Kasumi-1 (cell line): ENCODE data around the gene USP13.
"Not testable (repeated sequence)": the region's sequence is repeated elsewhere in the genome, so short reads cannot be mapped to it uniquely, and the experiment has no call there.

Experiments used
- DNase-seq, 2 experiments: peaks; one replicate each; lab custom pipeline; 2025; lab: John Stamatoyannopoulos, UW

The USP13 gene

DNA sequence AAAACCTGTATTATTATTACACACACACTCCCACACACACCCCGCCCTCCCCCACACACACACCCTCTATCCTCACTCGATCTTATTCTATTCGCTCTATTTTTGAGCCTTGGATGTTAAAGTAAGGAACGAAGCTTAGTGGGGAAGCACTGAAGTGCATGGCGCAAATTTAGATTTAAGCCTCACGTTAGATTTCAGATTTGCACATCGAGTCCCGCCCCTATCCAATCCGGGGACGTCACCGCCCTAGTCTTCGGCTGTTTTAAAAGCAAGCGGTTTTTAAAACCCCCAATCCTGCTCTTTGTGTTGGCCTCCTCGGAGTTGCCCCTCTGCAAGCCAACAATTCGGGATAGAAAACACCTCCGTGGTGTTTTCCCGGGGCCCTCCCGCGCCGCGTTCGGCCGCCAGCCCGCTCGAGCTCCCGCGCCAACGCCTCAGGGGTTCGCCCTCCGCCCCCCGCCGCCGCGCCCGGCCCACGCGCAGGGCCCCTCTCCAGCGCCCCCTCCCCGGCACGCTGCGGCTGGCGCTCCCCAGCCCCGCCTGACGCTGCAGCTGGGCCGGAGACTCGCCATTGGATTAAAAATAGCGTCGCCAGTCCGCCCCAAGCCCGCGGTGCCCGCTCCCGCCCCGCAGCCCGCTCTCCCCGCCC, at the start of gene USP13:
Gene USP13 (plus strand): TSS at position 594 of the 649 bp plus-strand sequence. CDS start 186 bp downstream, outside the sequence.
- peak; percentile 76 to 77 for DNase-seq

DNA sequence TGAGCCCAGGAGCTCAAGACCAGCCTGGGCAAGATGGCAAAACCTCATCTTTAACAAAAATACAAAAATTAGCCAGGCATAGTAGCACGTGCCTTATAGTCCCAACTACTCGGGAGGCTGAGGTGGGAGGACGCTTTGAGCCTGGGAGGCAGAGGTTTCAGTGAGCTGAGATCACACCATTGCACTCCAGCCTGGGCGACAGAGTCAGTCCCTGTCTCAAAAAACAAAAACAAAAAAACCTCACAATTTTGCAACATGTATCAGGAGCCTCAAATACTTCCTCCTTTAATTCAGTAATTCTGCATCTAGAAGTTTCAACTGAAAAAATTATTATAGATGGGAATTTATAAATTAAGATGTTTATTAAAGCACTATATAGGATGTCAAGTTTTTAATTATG, 49.5 kb upstream of the USP13 start:
- DNase-seq, result peak in 1 of 2 experiments; percentile 28

GRCh38 chr3:179603831-179604230, 49.0 kb upstream of the USP13 start:
- peak in 1 of 2 experiments; percentile 23 for DNase-seq

DNA sequence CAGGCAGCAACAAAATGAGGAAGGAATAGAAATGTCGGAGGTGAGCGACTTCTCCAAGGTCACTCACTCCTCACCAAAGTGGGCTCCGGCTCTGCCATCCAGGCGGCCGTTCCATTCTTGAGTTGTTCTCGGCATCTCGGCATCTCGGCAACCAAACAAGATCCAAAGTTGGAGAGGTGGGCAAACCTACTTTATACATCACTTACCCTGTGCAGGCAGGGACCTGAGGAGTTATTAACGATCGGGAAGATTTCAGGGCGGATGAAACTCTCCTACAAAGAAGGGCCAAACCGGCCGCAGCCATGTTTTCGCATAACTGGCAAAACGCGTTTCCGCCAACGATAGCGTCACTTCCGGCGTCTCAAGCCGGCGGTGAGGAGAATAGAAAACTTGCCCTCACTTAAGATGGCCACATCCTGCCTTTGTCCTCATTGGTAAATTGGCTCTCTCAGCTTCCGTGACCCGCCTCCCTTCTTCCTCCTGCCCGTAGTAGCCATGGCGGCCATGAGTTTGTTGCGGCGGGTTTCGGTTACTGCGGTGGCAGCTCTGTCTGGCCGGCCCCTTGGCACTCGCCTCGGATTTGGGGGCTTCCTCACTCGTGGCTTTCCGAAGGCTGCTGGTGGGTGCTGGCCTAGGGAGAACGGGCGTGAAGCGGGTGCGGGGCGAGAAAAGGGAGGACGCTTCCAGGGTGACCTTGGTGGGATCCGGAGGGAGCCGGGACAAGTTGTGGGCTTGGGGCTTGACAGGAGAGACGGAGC, 48.3 kb upstream of the USP13 start, which contains the start of the genes MRPL47 and NDUFB5:
Gene MRPL47 (minus strand): TSS at position 318 of the 758 bp plus-strand sequence. CDS start 14 bp downstream, at position 304.
Gene NDUFB5 (plus strand): TSS at position 474 of the 758 bp plus-strand sequence. CDS start 22 bp downstream, at position 496.
- peak; percentile 99 for DNase-seq

GRCh38 chr3:179606534-179607085, 46.2 kb upstream of the USP13 start:
- no peak for DNase-seq

DNA sequence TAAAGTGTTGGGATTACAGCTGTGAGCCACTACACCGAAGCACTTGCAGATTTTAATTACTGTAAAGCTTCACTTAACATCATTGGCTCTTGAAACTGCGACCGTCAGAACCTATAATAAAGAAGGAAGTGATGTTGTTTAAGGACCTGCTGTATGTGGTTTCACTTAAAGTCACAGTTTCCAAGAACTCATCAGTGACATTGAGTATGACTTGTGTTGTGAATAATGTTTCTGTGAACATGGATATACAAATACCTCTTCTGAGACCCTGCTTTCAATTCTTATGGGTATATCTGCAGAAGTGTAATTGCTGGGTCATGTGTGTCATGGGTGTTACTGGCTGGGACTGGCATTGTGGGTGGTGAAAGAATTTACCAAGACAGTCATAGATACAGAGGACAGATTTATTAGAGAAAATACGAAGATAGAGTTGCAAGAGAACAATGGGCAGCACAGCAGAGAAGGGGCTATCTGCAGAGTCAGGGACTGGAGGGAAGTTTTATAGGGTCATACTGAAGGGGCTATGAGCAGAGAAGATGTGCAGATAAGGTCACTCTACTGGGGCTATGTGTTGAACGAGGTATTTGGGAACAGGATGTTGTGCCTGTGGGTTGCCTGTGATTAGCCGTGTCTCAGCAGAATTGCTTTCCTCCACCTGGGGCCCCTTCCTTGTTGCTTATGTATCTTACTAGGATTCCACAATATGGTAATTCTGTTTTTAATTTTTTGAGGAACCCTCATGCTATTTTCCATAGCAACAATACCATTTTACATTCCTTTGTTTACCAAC, 43.7 kb upstream of the USP13 start:
- peak; percentile 38 to 43 for DNase-seq

GRCh38 chr3:179610066-179610465, 42.8 kb upstream of the USP13 start:
- DNase-seq, result no peak

GRCh38 chr3:179613807-179614206, 39.0 kb upstream of the USP13 start:
- DNase-seq, result no peak

DNA sequence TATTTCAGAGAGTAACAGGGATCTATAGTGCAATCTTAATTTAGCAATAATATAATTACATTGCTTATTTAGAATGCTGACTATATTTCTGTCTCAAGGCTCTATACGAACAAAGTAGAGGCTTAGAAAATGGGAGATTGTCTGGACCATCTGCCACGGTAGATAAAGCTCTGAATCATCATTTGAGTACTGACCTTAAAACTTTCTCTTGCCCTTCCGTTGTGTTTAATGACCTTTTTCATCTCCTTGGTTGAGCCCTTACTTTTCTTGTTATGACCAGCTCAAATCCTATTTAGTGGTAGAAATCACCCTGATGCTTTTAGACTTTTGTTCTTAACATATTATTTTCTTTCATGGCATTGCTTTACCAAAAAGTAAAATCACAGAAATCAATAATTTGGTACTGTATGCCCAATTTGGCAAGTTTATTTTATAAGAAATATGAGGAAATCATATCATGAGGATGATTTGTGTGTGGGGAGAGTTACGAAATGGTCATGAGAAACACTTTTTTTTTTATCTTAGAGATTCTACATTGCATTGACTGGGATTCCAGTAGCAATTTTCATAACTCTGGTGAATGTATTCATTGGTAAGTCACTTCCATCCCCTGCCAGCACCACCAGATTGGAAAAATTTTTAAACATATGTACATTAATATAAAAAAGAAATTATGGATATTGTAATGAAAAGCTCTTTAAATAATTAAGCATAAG, 37.2 kb upstream of the USP13 start:
- DNase-seq, result no peak

GRCh38 chr3:179622023-179622422, 30.8 kb upstream of the USP13 start:
- no peak for DNase-seq

DNA sequence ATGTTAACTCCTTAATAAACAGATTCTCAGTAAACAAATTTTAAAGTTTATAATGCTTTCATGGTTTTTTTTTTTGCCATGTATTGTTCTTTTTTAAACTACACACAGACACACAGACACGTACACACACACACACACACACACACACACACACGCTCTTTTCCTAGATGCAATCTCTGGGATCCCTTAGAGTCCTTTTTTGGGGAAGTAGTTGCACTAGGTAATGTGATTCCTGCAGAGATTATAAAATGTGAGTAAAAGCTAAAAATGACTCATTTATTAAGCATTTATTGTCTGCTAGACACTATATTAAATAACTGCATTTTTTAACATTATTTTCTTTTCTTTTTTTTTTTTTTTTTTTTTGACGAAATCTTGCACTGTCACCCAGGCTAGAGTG, 28.4 kb upstream of the USP13 start:
- no peak for DNase-seq

- no peak for DNase-seq
Observed at GRCh38 chr3:179630753-179631451, 21.9 kb upstream of the USP13 start.

DNA sequence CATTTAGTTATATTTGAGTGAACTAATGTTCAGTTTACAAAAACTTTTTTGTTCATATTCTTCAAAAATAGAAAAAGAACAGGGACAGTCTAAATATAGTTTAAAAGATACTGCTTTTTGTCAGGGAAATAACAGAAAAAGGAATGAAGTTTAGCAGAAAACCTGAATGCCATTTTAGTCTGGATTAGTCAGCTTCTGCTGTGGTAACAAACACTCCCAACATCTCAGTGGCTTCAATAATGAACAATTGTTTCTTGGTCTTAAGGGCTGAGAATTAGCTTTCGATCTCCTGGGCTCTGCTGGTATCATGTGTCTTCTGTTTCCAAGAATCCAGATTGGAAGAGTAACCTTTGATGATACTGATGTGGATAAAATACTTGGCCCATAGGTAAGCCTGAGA, 12.4 kb upstream of the USP13 start:
- no peak for DNase-seq

- DNase-seq, result no peak
Observed at GRCh38 chr3:179642871-179643270, 10.0 kb upstream of the USP13 start.

DNA sequence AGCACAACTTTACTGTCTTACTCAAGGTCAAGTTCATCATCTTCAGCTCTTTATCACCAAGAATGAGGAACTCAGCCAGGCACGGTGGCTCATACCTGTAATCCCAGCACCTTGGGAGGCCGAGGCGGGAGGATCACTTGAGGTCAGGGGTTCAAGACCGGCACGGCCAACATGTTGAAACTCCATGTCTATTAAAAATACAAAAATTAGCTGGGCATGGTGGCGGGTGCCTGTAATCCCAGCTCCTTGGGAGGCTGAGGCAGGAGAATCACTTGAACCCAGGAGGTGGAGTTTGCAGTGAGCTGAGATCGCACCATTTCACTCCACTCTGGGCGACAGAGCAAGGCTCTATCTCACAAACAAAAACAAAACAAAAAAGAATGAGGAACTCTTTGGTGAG, 9.0 kb upstream of the USP13 start:
- DNase-seq, result not testable (repeated sequence)

DNA sequence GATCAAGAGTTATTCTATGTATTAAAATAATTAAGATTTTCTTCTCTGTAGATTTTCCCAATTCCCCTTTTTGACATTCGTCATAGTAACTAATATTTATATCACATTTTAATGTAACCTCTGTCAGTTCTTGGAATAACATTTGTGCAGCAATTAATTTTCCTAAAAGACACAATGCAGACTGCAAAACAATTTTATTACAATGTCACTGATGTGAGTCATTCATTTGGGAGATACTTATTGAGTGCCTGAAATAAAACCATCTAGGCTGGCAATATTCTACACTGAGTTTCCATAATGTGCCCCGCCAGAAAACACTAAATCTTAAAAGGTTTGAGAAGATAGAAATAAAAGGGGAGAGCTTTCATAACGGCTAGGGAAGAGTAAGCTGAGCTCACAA, 6.7 kb upstream of the USP13 start:
- DNase-seq, result no peak

- DNase-seq, result no peak
Observed at GRCh38 chr3:179651687-179652446, 973 bp upstream of the USP13 start.

GRCh38 chr3:179653096-179653797, 407 bp downstream of the USP13 start:
- peak; percentile 61 to 66 for DNase-seq

- DNase-seq, result no peak
Observed at GRCh38 chr3:179655236-179655635, 2.4 kb downstream of the USP13 start.
